ENCODE data around the gene PDCD11.
"Not testable (repeated sequence)": the region's sequence is repeated elsewhere in the genome, so short reads cannot be mapped to it uniquely, and the experiment has no call there.

The PDCD11 gene

DNA sequence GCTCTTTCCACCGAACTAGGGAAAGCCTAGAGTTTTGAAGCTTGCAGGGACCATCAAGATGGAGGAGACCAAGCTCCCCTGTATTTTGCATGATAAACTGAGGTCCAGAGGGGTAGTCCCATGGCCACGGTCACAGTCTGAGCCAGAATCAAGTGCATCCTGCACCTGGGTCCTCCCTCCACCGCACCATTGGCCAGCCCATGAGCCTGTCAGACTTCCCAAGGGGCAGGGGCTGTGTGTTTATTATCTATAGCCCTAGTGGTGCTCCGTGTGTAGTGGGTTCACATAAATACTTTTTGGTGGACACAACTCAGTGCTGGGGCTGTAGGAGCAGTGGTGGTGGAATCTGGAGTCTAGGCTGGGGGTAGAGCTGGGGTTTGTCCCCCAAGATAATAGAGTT is 79.0 kb downstream of the PDCD11 start:
- no peak for DNase-seq

DNA sequence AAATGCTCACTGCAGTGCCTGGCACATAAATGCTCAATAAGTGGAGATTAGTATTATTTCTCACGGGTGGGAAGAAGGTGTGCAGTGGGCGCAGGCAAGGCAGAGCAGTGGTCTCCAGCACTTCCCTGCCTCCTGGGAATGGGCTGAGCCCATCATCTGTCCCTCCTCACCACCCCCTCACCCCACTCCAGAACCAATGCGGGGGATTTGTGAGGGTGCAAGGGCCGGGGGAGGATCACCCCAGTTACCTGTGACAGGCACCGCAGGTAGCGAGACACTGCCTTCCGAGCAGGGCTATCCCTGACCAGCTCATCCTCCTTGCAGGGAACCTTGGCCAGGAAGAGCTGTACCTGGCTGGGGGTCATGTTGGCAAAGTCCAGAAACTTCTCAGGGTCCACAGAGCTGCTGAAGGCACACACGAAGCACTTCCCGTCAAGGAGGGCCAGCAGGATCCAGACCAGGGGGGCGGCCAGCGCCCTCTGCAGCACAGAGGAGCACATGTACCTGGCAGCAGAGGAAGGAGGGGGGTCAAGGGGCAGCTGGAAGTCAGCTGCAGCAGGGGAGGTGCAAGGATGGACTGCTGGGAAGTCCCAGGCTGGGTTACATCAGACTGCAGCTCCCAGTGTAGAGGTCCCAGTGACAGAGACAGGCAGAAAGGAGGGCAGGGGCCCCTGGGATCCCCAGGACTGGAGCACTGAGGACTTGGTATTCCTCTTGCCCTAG is 79.8 kb downstream of the PDCD11 start:
- no peak for DNase-seq

DNA sequence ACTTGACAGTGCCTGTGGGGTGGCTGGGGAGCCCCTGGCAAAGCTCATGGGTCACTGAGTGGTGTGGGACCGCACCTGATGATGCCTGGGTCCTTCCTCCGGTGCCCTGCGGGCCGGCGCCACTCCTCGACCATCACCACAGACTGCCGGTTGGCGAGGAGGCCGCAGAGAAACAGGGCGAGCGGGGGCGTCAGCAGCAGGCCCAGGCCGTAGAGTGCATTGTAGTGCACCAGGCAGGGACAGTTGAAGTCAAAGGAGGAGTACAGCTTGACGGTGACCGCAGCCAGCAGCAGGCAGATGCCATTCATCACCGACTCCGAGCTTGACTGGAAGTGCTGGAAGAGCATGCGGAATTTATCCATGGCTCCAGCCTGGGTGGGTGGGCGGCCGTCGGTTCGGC is 82.2 kb downstream of the PDCD11 start:
- no peak for DNase-seq

DNA sequence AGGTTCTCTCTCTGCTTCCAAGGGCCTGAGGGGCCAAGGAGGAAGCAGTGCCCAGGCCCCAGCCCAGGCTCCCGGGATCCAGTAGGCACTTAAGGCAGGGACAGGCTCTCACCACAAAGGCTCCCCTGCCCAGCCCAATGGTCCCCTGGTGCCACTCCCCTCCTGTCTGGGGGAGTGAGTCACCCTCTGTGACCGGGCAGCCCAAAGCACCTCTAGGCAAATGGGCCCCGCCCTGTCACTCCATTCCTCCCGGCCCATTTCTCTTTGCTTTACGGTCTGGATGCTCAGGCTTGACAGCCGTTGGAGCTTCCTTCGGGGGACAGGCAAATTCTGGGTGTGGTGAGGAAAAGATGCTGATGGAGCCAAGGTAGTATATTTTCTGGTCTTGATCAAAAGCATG is 82.7 kb downstream of the PDCD11 start, which contains the start of gene CALHM3:
TSS of gene CALHM3 (minus strand) at position 106 of the 400 bp plus-strand sequence. CDS start 208 bp downstream, outside the sequence.
- no peak for DNase-seq

DNA sequence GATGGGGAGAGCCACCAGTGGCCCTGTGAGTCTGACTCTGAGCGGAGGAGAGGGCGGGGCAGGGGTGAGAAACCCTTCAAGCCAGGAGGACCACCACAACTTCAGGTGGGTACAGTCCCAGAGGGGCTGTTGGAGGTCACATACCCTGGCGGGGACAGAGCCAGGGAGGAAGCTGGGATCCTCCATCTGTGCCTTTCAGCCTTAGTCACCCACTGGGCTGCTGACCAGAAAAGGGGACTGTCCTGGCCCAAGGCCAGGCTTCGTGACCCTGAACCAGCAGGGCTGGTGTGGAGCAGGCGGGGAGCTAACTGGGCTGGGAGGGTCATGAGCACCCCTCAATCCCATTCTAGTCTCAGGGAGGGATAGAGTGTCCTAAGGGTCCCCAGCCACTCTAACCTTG is 84.1 kb downstream of the PDCD11 start:
- no peak for DNase-seq

DNA sequence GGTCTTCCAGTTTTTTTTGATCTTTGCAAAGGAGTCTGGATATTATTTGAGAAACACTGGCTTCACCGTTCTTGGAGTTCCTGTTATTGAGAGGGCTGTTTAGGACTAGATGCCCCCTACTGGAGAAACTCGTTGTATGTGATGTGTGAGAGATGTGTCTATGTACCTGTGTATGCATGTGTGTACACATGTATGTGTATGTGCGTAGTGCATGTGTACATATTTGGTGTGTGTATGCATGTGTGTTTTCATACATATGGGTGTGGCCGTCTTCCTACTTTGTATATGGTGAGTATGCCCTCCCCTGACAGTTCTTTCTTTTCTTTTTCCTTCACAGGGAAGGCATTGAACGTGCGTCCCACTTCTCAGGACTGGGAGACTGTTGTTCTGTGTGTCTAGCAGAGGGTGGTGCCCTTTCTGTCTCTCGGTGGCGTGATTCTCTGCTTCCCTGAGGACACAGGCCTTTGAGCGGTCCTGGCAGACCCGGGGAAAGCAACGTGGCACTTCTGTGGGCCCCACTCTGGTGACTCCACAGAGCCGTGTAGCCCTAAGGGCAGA is 85.6 kb downstream of the PDCD11 start:
- peak; percentile 21 for DNase-seq

DNA sequence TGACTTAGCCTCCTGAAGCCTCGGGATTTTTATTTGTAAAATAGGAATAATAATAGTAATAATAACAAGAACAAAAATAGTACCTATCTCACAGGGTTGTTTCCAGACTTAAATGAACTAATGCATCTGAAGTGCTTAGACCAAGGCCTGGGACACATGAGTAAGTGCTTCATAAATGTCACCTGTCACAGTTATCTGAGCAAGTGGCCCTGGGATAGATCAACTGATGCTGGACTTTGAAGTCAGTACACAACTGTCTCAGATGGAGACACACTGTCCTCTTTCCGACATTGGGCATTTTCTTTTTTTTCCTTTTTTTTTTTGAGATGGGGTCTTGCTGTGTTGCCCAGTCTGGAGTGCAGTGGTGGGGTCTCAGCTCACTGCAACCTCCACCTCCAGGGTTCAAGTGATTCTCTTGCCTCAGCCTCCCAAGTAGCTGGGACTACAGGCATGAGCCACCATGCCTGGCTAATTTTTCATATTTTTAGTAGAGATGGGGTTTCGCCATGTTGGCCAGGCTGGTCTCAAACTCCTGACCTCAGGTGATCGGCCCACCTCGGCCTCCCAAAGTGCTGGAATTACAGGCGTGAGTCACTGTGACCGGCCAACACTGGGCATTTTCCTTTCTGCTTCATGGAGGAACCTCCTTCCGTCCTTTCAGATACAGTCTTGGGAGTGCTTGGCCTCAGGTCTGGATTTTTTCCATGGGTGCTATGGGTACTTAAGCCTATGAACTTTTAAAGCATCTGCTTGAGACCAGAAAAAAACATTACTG is 90.4 kb downstream of the PDCD11 start:
- DNase-seq, result not testable (repeated sequence)

DNA sequence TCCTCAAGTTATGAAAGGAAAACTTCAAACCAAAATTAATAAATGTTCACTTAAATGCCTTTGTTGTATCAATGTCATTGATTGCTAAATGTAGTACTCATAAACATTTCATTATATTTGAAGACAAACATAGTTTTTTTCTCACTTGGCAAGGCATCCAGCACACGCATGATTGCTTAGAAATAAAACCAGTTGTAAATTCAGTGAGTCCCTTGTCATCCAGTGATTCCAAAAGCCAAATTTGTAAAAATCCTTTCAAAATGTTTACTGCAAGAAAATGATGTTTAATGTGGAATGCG is 90.9 kb downstream of the PDCD11 start:
- DNase-seq, result no peak

DNA sequence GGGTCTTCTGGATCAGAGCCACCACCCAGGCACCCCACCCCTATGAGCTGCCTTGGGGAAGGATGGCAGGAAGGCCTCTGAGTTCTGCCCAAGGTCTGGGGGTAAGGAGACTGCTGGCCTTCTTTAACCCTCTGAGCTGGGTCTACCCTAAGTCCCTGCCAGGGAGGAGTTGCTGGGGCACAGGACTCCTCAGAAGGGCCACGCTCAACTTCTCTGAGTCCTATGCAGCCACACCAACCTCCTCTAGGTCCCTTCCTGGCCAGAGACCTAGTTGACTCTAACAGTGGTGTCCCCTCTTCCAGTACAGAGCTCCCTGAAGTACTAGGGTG is 94.5 kb downstream of the PDCD11 start:
- no peak for DNase-seq

DNA sequence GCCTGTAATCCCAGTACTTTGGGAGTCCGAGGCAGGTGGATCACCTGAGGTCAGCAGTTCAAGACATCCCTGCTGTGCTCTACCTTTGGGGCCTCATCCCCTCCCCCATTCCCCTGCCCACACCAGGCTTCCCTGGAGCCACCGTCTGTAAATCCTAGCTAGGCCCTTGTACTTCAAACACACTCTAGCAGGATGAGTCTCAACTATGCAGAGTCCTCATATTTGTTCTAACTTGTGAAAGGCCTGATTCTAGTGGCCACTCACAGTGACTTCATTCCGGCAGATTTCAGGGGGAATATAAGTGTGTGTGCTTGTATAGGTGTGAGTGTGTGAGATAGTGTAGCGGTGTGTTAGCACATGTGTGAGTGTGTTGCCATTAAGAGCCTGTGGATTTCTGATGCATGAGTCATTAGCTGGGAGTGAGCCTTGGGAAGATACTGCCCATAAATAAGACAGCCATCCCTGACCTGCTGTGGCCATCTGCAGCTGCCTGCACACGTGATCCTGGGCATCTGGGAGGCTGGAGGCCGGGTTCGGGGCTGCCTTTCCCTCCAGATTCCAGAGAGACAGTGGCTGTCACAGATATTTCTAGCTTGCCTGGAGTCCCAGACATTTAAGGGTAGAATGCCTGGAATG is 95.4 kb downstream of the PDCD11 start:
- DNase-seq, result no peak

DNA sequence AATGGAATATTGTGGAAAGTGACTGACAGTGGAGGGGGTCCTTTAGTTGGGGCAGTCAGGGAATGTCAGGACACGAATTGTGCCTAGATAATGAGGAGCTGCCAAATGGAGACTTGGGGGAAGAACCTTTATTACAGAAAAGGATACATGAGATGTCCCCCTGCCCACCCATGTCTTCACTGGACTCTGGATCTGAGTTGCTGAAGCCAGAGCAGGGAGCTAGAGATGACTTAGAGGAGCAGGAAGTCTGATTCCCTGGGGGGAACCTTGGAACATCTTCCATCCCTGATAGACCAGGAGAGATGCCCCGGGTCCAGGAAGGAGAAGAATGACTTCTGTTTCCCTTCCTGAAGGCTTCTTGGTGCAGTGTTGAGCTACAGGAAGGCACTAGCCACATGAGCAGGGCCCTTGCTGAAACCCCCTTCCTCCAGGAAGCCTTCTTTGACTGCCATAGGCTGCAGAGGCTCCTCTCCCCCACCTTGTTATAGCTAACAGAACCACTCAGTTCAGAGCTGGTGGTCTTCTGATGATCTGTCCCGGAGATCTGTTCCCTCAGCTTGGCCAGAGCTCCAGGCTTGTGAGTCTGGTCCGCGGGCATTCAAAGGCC is 96.3 kb downstream of the PDCD11 start:
- DNase-seq, result no peak

DNA sequence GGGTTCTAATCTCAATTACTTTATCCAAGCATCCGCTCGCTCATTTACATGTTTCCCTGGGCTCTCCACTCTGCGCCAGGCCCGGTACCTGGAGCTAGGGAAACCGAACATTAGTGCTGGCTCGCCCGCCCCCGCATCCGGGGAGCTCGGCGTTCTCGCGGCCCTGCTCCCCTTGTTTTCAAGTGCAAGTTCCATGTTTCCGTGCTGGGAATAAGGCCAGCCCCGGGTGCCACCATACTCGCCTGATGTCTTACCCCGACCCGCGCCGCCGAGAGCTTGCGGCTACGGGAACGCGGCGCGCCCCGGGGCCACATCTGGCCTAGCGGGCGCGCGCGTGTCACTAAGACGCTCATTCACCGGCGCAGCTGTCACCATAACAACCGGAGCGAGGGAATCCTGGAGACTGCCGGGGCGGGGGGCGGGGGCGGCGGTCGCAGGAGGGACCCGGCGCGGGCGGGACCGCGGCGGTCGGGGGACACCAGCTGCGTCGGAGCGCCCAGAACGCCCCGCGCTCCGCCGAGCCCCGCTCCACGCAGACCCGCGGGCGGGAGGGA is 97.0 kb downstream of the PDCD11 start, which contains the start of gene NEURL1:
TSS of gene NEURL1 (plus strand) at position 344 of the 554 bp plus-strand sequence. CDS start 683 bp downstream, outside the sequence.
- no peak for DNase-seq

DNA sequence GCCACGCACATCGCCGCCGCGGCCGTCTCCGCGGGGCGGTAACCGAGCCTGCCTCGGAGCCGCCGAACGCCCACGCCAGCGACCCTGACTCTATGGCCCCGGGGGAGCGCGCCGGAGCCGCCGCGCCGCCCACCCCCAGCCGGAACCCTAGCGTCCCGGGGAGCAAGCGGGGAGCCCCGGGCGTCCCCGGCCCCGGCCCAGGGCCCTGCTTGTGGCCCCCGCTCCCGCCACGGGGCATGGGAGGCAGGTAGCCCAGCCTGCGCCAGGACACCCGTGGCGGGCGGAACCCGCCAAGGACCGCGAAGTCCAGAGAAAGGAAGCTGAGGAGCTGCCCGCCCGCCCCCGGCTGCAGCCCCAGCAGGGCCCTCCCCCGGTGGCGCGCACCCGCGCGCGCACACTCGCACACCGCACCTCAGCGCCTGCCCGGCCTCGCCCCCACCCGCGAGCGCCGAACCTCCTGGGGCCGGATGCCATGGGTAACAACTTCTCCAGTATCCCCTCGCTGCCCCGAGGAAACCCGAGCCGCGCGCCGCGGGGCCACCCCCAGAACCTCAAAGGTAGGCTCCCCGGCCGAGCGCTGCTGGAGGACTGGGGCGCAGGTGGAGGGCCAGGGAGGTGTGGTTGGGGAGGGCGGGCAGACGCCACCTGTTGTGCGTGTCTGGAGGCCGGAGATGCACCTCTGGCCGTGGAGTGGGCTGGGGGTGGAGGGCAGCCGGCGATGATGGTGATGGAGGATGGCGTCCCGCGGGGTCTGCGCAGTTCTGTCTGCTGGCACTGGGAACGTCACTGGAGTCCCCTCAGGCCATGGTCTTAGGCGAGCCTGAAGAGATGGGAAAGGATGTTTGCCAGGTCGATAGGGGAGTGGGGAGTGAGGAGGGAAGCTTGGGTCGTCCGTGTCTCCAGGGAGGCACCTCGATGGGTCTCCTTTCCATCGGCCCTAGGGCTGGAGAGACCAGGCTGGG is 97.8 kb downstream of the PDCD11 start:
- no peak for DNase-seq

DNA sequence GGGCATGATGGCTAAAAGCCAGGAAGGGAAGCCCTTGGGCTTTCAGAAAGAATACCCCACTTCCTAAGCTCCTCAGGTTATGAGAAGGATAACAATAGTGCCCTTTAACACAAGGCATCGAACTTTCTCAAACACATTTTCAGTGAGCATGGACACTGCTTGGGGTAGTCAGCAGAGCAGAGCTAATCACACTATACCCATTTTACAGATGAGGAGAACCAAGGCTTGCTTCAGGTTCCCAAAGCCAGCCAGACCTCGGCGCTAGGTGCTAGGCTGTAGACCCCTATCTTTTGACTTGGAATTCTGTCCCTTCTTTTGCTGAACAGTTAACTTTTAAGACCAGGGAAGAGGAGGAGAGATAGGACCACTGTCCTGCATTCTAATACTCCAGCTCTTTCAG is 98.9 kb downstream of the PDCD11 start:
- DNase-seq, result no peak

Data from NCI-H187 treated with DMSO at 0.1 percent for 48 hours (cell line).